HL-60 (cell line): ENCODE data around the gene SIRT4.

Experiments
- DNase-seq, 2 experiments: peaks; one replicate each; pipeline ENCODE4 v3.0.0-alpha.2; 2010 to 2020; ENCODE audit warnings: low read depth in 1 of 2, low spot score in 1 of 2
- H3K27ac ChIP-seq: fragments of 250-450 bp; sonication (Bioruptor Pico); replicated peaks from 2 replicates; pipeline ENCODE4 v1.5.1; 2020; ENCODE audit warnings: mild to moderate bottlenecking, moderate library complexity
- H3K27me3 ChIP-seq: fragments of 250-450 bp; sonication (Bioruptor Pico); 2 replicates; pipeline ENCODE4 v1.5.1; 2021; ENCODE audit warnings: mild to moderate bottlenecking, moderate library complexity; ENCODE audit not compliant: insufficient read depth, poor library complexity, severe bottlenecking
- H3K4me3 ChIP-seq: replicated peaks from 2 replicates; pipeline ENCODE4 v1.5.1; 2011; ENCODE audit warnings: mild to moderate bottlenecking, control low read depth, low read length; ENCODE audit not compliant: insufficient read depth
- GABPA ChIP-seq: IDR thresholded peaks from 2 replicates; pipeline ENCODE4 v1.6.1; 2012; ENCODE audit warnings: low read depth
- POLR2AphosphoS5 ChIP-seq: IDR thresholded peaks from 2 replicates; pipeline ENCODE4 v1.6.1; 2012; ENCODE audit warnings: low read depth
- SPI1 ChIP-seq: IDR thresholded peaks from 2 replicates; pipeline ENCODE4 v1.6.1; 2012; ENCODE audit warnings: low read depth, mild to moderate bottlenecking, borderline replicate concordance
- TF ChIP-seq, protein P1 (sequence below): IDR thresholded peaks from one replicate; pipeline ENCODE4 v1.5.1; 2011; ENCODE audit warnings: low read length, control low read depth, inconsistent platforms; ENCODE audit not compliant: insufficient read depth
- TF ChIP-seq, protein P2 (sequence below): IDR thresholded peaks from 2 replicates; pipeline ENCODE4 v1.6.1; 2012; ENCODE audit warnings: low read depth; ENCODE audit not compliant: insufficient replicate concordance

The SIRT4 gene

DNA sequence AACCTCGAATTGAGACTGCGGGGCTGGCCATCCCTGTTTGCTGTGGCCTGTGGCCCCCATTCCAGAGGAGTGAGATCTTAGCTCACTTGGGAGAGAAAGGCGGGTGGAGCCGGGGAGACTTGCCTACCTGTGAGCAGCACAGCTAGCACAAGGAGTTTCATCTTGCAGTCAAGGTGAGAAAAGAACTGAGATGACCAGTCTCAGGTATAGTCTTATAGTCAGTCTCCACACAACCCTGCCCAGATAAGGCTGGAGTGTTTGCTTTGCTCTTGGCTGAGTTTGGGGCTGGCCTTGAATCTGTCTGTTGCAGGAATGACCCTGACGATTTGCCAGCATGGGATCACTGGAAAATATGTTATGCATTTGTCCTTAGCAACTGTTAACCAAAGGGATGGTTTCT lies 25.5 kb downstream of the SIRT4 start, which contains the start of gene PLA2G1B:
Gene PLA2G1B, minus strand, starts transcription at position 187 of the 400 bp plus-strand sequence. Its CDS starts 26 bp downstream, at position 161.
- no peak for TF ChIP-seq GABPA
- TF ChIP-seq, protein P1, sequence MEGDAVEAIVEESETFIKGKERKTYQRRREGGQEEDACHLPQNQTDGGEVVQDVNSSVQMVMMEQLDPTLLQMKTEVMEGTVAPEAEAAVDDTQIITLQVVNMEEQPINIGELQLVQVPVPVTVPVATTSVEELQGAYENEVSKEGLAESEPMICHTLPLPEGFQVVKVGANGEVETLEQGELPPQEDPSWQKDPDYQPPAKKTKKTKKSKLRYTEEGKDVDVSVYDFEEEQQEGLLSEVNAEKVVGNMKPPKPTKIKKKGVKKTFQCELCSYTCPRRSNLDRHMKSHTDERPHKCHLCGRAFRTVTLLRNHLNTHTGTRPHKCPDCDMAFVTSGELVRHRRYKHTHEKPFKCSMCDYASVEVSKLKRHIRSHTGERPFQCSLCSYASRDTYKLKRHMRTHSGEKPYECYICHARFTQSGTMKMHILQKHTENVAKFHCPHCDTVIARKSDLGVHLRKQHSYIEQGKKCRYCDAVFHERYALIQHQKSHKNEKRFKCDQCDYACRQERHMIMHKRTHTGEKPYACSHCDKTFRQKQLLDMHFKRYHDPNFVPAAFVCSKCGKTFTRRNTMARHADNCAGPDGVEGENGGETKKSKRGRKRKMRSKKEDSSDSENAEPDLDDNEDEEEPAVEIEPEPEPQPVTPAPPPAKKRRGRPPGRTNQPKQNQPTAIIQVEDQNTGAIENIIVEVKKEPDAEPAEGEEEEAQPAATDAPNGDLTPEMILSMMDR, result no peak
- TF ChIP-seq, protein P2, sequence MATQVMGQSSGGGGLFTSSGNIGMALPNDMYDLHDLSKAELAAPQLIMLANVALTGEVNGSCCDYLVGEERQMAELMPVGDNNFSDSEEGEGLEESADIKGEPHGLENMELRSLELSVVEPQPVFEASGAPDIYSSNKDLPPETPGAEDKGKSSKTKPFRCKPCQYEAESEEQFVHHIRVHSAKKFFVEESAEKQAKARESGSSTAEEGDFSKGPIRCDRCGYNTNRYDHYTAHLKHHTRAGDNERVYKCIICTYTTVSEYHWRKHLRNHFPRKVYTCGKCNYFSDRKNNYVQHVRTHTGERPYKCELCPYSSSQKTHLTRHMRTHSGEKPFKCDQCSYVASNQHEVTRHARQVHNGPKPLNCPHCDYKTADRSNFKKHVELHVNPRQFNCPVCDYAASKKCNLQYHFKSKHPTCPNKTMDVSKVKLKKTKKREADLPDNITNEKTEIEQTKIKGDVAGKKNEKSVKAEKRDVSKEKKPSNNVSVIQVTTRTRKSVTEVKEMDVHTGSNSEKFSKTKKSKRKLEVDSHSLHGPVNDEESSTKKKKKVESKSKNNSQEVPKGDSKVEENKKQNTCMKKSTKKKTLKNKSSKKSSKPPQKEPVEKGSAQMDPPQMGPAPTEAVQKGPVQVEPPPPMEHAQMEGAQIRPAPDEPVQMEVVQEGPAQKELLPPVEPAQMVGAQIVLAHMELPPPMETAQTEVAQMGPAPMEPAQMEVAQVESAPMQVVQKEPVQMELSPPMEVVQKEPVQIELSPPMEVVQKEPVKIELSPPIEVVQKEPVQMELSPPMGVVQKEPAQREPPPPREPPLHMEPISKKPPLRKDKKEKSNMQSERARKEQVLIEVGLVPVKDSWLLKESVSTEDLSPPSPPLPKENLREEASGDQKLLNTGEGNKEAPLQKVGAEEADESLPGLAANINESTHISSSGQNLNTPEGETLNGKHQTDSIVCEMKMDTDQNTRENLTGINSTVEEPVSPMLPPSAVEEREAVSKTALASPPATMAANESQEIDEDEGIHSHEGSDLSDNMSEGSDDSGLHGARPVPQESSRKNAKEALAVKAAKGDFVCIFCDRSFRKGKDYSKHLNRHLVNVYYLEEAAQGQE, result no peak
- no peak within 1 kb of the TSS for H3K27ac ChIP-seq
- no peak for DNase-seq

DNA sequence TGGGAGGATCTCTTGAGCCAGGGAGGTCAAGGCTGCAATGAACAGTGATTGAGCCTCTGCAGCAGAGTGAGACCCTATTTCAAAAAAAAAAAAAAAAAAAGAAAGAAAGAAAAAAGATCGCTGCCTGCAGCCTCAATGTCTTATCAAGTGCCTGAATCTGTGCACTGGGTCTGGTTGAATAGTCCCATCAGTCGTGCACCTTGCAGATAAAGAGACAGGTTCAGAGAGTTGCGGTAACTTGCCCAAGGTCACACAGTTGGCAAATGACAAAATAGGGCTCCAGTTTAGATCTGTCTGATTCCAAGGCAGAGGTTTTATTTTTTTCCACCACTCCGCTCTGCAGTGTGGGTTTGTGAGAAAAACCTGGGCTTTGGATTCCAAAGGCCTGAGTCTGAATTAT lies 26.1 kb downstream of the SIRT4 start:
- Histone ChIP-seq H3K4me3 (no peak overlapping the region), H3K27me3 (no peaks in the 10 kb centered on the region), H3K27ac (no peak overlapping the region)
- DNase-seq, result no peak
- TF ChIP-seq POLR2AphosphoS5 (no peak), GABPA (no peak), SPI1 (no peak)
- TF ChIP-seq, protein P2, result no peak
- TF ChIP-seq, protein P1, result no peak

More for the DNA sequence above, 25.5 kb downstream of the SIRT4 start, which contains the start of gene PLA2G1B:
- no peaks in the 10 kb centered on the region for H3K27me3 ChIP-seq
- no peak within 1 kb of the TSS for H3K4me3 ChIP-seq

DNA sequence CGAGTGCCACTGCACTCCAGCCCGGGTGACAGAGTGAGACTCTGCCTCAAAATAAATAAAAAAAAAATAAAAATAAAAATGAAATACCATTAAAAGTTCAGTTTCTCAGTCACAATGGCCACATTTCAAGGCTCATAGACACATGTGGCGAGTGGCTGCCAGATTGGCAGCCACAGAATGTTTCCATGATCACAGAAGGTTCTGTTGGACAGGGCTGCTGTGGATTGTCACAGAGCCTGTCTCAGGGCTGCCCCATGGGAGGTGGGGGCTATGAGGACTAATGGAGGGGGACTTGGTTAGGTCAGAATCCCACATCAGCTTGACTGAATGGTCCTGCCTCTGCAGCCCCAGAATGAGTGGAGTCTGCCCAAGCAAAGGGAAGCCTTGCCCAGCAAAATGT lies 29.3 kb downstream of the SIRT4 start:
- H3K27ac ChIP-seq, result no peak overlapping the region
- H3K27me3 ChIP-seq, result no peaks in the 10 kb centered on the region
- TF ChIP-seq, protein P2, result no peak
- TF ChIP-seq, protein P1, result no peak
- TF ChIP-seq GABPA (no peak), SPI1 (no peak), POLR2AphosphoS5 (no peak)
- no peak for DNase-seq
- no peak overlapping the region for H3K4me3 ChIP-seq
